ENCODE data around the gene BRPF1. TPM values are rescaled to one million over a fixed set of nuclear protein-coding genes. Genes with fewer than 3 reads are reported as not detected.

The BRPF1 gene
- total RNA-seq, 1 donor, result 17.3 TPM

DNA sequence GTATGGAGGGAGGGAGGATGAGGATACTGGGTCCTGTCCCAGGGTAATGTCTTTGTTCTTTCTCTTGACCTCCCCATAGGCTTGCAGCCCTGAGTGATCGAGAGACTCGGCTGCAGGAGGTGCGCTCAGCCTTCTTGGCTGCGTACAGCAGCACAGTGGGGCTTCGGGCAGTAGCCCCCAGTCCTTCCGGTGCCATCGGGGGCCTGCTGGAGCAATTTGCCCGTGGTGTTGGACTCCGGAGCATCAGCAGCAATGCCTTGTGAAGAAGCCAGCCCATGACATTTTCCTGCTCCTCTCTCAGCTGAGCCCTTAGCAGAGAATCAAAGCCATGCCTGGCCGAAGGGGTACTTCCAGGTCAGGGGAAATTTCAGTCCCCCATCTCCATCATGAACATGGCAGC, 29.8 kb upstream of the BRPF1 start:
- H3K4me3 ChIP-seq (ENCODE audit: low read depth, low read length), result no peak overlapping the region
- TF ChIP-seq, protein P1, sequence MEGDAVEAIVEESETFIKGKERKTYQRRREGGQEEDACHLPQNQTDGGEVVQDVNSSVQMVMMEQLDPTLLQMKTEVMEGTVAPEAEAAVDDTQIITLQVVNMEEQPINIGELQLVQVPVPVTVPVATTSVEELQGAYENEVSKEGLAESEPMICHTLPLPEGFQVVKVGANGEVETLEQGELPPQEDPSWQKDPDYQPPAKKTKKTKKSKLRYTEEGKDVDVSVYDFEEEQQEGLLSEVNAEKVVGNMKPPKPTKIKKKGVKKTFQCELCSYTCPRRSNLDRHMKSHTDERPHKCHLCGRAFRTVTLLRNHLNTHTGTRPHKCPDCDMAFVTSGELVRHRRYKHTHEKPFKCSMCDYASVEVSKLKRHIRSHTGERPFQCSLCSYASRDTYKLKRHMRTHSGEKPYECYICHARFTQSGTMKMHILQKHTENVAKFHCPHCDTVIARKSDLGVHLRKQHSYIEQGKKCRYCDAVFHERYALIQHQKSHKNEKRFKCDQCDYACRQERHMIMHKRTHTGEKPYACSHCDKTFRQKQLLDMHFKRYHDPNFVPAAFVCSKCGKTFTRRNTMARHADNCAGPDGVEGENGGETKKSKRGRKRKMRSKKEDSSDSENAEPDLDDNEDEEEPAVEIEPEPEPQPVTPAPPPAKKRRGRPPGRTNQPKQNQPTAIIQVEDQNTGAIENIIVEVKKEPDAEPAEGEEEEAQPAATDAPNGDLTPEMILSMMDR (IDR thresholded peaks at IDR 0.05; ENCODE audit: insufficient read depth, low read depth, low read length), result no peak
- DNase-seq (ENCODE audit: low read depth), result no peak

DNA sequence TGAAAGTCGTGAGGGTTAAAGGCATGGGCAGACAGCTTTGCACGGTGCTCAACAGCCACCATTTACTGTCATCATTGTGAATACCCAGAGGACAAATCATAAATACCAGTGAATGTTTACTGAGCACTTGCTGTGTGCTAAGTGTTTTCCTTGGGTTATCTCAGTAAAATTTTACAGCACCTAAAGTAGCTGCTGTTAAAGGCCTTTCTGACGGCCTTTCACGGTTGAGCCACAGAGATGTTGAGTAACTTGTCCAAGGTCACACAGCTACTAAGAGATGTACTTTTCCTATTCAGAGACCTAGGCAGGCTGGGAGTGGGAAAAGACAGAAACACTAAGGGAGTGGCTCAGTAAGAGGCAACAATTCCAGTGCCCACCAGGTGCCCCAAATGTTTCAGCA, 28.3 kb upstream of the BRPF1 start:
- TF ChIP-seq, protein P1 (IDR thresholded peaks at IDR 0.05; ENCODE audit: insufficient read depth, low read depth, low read length), result no peak
- no peak for DNase-seq (ENCODE audit: low read depth)
- H3K4me3 ChIP-seq (ENCODE audit: low read depth, low read length), result no peak overlapping the region

DNA sequence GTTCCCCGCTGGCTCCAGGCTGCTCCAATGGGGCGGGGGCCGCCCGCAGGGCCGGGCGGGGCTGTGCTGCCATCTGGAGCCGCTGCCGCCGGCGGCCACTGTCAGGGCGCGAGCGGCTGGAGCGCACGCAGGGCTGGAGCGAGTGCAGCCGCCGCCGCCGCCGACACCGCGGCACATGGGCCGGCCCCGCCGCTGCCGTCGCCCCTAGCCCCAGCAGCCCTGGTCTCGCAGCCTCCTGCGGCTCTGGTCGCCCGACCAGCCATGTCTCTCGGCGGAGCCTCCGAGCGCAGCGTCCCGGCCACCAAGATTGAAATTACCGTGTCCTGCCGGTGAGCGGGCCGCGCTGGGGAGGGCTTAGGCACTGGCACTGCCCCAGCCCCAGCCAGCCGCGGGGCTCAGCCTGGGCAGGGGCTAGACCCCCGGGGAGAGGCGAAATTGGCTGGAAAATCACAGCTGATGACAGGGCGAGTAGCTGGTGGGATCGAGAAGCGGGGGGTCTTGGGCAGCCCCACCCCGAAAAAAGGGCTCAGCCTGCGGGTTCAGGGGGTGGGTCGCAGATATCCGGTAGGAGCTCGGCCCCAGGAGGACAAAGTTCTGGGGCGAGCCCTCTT, 27.7 kb upstream of the BRPF1 start, which contains the start of gene CPNE9:
CPNE9 (plus strand) TSS at position 98 of the 611 bp plus-strand sequence; CDS start at position 262, 164 bp downstream.
- peak within 1 kb of the TSS; percentile 43 for H3K4me3 ChIP-seq (ENCODE audit: low read depth, low read length)
- no peak for DNase-seq (ENCODE audit: low read depth)
- TF ChIP-seq, protein P1 (IDR thresholded peaks at IDR 0.05; ENCODE audit: insufficient read depth, low read depth, low read length), result no peak

DNA sequence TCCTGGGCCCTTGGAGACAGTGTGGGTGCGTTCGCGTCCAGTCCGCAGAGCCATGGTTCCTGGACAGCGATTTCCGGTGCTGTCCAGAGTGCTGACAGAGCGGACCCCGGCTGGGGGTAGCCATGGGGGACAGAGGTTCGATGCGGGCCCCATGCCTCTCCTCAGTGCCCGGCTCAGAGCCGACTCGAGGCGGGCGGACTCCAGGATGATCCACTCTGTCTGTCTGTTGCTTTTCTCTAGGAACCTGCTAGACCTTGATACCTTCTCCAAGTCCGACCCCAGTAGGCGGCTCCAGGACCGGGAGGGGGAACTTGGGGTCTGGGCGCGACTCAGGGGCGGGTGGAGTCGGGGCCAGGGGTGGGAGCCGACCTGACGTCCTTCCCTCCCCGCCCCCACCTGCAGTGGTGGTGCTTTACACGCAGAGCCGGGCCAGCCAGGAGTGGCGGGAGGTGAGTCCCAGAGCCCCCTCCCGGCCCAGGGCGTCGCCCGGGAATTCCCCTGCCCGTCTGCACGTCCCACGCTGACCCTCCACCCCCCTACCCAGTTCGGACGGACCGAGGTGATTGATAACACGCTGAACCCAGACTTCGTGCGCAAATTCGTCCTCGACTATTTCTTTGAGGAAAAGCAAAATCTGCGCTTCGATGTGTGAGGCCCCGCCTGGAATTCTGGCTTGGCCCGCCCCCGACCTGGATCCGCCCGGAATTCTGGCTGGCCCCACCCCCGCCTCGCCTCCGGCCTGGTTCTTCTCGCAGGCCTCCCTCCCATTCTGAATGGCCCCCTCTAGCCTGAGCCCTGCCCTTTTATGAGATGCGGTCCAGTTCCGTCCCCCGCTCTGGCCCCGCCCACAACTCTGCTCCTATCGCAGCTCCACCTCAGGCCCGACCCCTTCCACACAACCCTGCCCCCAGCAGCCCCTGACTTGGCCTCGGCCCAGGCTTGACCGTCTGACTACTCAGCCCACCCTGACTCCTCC, 26.9 kb upstream of the BRPF1 start:
- DNase-seq (ENCODE audit: low read depth), result peak; percentile 31
- TF ChIP-seq, protein P1 (IDR thresholded peaks at IDR 0.05; ENCODE audit: insufficient read depth, low read depth, low read length), result no peak
- peak overlapping the region; percentile 43 for H3K4me3 ChIP-seq (ENCODE audit: low read depth, low read length)

DNA sequence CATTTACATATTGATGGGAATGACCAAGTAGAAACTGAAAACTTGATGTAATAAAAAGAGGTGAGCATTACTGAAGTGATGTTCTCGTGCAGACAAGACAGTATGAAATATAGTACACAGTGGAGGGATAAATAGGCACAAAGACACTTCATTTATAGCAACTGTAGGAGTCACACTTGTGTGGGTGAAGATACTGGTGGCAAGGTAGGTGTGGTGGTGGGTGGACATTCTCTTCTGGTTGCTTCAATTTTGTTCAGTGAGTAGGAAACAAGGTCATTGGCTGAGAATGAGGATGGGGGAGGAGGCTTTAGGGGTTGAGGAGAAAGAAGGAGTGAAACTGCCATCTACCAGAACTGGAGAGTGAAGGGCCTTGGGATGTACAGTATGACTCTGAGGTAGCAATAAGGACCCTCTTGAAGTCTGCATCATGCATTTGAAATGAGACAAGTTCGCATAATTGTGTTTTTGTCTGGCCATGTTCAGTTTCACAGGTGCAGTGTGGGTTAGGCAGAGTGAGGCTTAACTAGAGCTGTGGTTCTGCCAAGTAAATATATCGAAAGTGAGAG, 21.3 kb upstream of the BRPF1 start:
- TF ChIP-seq, protein P1 (IDR thresholded peaks at IDR 0.05; ENCODE audit: insufficient read depth, low read depth, low read length), result no peak

DNA sequence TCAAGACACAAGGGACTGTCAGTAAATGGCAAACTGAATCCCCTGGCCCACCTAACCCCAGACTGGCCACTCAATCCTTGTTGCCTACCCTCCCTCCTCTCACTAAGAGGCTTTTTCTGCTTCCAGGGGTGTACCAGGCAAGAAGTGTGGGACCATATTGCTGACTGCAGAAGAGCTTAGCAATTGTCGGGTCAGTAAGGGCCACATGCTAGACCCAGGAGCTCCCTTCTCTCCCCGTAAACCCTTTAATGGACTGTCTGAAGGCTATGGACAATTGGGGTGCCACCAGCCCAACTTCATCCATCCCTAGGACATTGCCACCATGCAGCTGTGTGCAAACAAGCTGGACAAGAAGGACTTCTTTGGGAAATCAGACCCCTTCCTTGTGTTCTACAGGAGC, 19.1 kb upstream of the BRPF1 start:
- DNase-seq (ENCODE audit: low read depth), result no peak
- TF ChIP-seq, protein P1 (IDR thresholded peaks at IDR 0.05; ENCODE audit: insufficient read depth, low read depth, low read length), result no peak
- no peak overlapping the region for H3K4me3 ChIP-seq (ENCODE audit: low read depth, low read length)

More for the DNA sequence above, 21.3 kb upstream of the BRPF1 start:
- H3K4me3 ChIP-seq (ENCODE audit: low read depth, low read length), result no peak overlapping the region
- DNase-seq (ENCODE audit: low read depth), result no peak
